Measurements from ENCODE around the gene PWP1.

Gene PWP1

DNA sequence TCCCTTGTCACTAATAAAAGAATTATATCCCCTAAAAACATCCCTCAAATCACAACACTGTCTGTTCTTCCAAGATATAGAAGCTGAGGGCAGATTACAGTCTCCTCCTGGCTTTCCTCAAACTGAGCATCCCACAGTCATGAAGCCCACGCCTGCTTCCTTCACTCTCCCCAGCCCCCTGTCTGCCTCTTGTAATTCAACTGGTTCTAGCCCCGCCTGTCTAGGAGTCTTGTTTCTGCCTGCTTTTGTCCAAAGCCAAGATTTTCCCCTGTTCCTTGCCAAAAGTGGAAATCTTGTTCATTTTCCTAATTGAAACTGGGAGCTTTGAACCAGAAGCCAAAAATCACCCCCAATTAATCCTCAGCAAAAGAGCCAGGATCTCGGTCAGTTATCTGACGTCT is 35.9 kb upstream of the PWP1 start:
- Histone ChIP-seq H3K4me3 (ENCODE audit: low read depth, low read length) (no peak overlapping the region), H3K36me3 (no peaks in the 10 kb centered on the region), H3K9me3 (ENCODE audit: severe bottlenecking) (no peaks in the 10 kb centered on the region), H3K27me3 (ENCODE audit: insufficient read depth, low read depth, severe bottlenecking) (no peaks in the 10 kb centered on the region), H3K27ac (no peak overlapping the region)
- no peak for TF ChIP-seq CTCF (IDR thresholded peaks at IDR 0.05; ENCODE audit: low read depth, low read length)
- DNase-seq = no peak

GRCh38 chr12:107650977-107651376 is 34.6 kb upstream of the PWP1 start:
- Histone ChIP-seq H3K9me3 (ENCODE audit: severe bottlenecking) (no peaks in the 10 kb centered on the region), H3K27ac (no peak overlapping the region), H3K27me3 (ENCODE audit: insufficient read depth, low read depth, severe bottlenecking) (no peaks in the 10 kb centered on the region), H3K36me3 (no peaks in the 10 kb centered on the region), H3K4me3 (ENCODE audit: low read depth, low read length) (no peak overlapping the region)
- DNase-seq = no peak
- no peak for TF ChIP-seq CTCF (IDR thresholded peaks at IDR 0.05; ENCODE audit: low read depth, low read length)

- H3K9me3 ChIP-seq (ENCODE audit: severe bottlenecking) = no peaks in the 10 kb centered on the region
- no peak overlapping the region for H3K4me3 ChIP-seq (ENCODE audit: low read depth, low read length)
- no peak for TF ChIP-seq CTCF (IDR thresholded peaks at IDR 0.05; ENCODE audit: low read depth, low read length)
- no peak for DNase-seq
- no peaks in the 10 kb centered on the region for H3K36me3 ChIP-seq
- no peaks in the 10 kb centered on the region for H3K27me3 ChIP-seq (ENCODE audit: insufficient read depth, low read depth, severe bottlenecking)
- H3K27ac ChIP-seq = no peak overlapping the region
Measured at GRCh38 chr12:107651571-107652449, 33.8 kb upstream of the PWP1 start.

DNA sequence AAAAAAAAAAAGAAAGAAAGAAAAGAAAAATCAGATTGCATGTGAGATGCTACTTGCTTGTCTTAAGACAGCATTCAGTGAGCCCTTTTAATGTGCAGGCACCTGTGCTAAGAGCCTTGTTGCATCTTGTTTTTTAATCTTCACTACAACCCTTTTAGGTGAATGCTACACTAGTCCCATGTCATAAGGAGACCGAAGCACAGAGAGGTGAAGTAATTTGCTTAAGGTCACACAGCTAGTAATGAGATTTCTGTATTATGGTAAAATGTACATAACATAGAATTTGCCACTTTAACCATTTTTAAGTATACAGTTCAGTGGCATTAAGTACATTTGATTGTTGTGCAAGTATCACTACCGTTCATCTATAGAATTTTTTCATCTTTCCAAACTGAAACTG is 32.1 kb upstream of the PWP1 start:
- no peak overlapping the region for H3K4me3 ChIP-seq (ENCODE audit: low read depth, low read length)
- H3K36me3 ChIP-seq = no peaks in the 10 kb centered on the region
- H3K27me3 ChIP-seq (ENCODE audit: insufficient read depth, low read depth, severe bottlenecking) = no peaks in the 10 kb centered on the region
- no peak overlapping the region for H3K27ac ChIP-seq
- no peak for DNase-seq
- H3K9me3 ChIP-seq (ENCODE audit: severe bottlenecking) = no peaks in the 10 kb centered on the region
- TF ChIP-seq CTCF (IDR thresholded peaks at IDR 0.05; ENCODE audit: low read depth, low read length) = no peak

GRCh38 chr12:107654873-107655272 is 30.7 kb upstream of the PWP1 start:
- no peak for TF ChIP-seq CTCF (IDR thresholded peaks at IDR 0.05; ENCODE audit: low read depth, low read length)
- Histone ChIP-seq H3K9me3 (ENCODE audit: severe bottlenecking) (no peaks in the 10 kb centered on the region), H3K4me3 (ENCODE audit: low read depth, low read length) (no peak overlapping the region), H3K36me3 (no peaks in the 10 kb centered on the region), H3K27ac (no peak overlapping the region), H3K27me3 (ENCODE audit: insufficient read depth, low read depth, severe bottlenecking) (no peaks in the 10 kb centered on the region)
- no peak for DNase-seq
